ENCODE results near the gene PLD1.

PLD1 gene

DNA sequence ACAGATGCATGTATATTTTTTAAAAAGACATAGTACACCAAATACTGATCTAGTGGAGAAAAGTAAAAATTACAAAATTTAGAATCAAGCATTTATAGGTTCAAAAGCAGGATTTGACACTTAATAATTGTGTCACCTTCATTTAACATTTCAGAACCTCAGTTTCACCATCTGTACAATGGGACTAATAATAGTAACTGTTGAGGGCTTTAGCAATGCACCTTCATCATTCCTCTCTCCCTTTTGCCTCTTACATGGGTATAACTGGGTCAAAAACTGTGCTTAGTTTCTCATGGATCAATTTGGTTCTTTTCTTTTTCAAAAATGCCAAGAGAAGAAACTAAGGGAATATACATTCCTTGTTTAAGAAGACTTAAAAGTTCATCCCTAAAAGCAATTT lies 27.4 kb upstream of the PLD1 start:
- DNase-seq (ENCODE audit: low read depth in 2 of 2, low spot score in 1 of 2): no peak

- no peak for DNase-seq (ENCODE audit: low read depth in 2 of 2, low spot score in 1 of 2)
These were observed 26.6 kb upstream of the PLD1 start for GRCh38 chr3:171836855-171837254.

GRCh38 chr3:171835613-171836012 lies 25.3 kb upstream of the PLD1 start:
- no peak for DNase-seq (ENCODE audit: low read depth in 2 of 2, low spot score in 1 of 2)

DNA sequence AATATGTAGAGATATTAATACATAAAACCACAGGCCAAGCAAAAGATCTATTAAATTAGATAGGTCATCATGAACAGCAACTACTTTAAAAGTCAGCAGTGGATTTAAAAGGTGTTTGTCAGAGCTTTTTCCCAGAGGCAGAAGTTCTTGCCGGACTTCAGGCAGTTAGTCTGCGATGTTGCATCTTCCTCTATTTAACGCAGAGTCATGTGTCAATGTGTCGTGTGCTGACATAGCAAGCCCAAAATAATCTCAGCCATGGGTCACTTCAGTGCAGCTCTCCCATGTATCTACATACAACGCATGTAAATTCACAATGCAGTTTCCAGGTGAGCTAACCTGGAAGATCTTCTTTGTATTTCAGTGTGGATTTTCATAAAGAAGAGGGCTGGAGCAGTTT lies 24.8 kb upstream of the PLD1 start:
- DNase-seq (ENCODE audit: low read depth in 2 of 2, low spot score in 1 of 2): no peak

DNA sequence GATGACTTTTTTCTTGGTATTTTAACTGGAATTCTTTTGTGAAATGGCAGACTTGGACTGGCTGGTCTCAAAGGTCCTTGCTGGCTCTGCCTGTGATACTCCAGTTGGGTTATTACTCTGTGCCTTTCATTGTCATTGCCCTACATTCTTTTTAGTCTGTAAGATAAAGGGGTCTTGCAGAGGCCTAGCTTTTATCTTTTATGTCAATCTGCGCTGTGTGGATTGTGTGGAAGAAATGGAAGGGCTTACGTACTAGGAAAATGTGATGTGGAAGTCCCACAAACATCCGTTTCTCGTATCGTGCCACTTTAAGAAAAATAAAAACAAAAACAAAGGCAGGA lies 24.1 kb upstream of the PLD1 start:
- DNase-seq (ENCODE audit: low read depth in 2 of 2, low spot score in 1 of 2): no peak

DNA sequence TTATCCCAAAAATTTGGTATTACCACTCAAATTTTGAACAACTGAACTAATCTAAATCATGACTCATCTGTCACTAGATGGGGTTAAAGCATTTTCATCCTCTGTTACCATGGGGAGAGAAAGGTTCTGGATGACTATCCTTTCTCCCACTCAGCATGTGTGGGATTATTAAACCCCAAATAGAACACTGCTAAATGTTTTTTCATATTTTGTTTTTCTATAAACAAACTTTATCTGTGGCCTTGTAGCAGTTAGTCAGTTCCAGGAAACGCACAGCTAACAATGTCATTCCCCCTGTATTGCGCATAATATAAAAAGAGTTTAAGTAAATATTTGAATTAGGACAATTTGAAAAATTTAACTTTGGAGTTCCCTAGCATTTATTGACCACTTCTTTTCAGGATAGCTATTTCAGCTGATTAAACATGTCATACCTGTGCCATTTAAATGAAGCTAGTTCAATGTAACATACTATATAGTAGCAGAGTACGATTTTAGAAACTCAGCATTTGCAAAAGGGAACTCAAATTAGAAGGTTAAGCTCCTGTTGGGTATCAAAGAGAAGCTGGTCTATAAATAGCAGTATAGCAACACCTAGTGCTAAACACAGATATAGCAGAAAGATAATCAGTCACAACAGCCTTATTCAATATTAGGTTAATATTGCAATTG lies 23.6 kb upstream of the PLD1 start:
- no peak for DNase-seq (ENCODE audit: low read depth in 2 of 2, low spot score in 1 of 2)

- no peak for DNase-seq (ENCODE audit: low read depth in 2 of 2, low spot score in 1 of 2)
These were observed 22.7 kb upstream of the PLD1 start for GRCh38 chr3:171832989-171833388.

DNA sequence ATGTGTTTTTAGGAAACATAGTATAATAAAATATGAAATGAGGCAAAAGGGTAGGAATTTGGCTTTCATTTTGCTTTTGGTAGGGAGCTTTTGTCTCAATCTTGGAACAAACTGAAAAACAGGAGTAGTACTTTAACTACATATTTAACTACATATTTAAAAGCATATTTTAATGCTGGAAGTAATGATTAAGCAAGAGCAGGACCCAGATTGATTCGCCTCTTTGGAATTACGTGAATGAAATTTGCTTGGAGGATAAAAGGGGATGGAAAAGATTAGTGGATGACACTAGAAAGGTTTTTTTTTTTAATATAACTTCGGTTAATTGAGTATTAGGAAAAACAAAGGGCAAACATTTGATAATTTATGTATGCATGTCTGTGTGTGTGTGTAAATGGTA lies 21.7 kb upstream of the PLD1 start:
- no peak for DNase-seq (ENCODE audit: low read depth in 2 of 2, low spot score in 1 of 2)

- no peak for DNase-seq (ENCODE audit: low read depth in 2 of 2, low spot score in 1 of 2)
These were observed 20.2 kb upstream of the PLD1 start for GRCh38 chr3:171830518-171830875.

- DNase-seq (ENCODE audit: low read depth in 2 of 2, low spot score in 1 of 2): no peak
These were observed 19.7 kb upstream of the PLD1 start for GRCh38 chr3:171829841-171830517.

DNA sequence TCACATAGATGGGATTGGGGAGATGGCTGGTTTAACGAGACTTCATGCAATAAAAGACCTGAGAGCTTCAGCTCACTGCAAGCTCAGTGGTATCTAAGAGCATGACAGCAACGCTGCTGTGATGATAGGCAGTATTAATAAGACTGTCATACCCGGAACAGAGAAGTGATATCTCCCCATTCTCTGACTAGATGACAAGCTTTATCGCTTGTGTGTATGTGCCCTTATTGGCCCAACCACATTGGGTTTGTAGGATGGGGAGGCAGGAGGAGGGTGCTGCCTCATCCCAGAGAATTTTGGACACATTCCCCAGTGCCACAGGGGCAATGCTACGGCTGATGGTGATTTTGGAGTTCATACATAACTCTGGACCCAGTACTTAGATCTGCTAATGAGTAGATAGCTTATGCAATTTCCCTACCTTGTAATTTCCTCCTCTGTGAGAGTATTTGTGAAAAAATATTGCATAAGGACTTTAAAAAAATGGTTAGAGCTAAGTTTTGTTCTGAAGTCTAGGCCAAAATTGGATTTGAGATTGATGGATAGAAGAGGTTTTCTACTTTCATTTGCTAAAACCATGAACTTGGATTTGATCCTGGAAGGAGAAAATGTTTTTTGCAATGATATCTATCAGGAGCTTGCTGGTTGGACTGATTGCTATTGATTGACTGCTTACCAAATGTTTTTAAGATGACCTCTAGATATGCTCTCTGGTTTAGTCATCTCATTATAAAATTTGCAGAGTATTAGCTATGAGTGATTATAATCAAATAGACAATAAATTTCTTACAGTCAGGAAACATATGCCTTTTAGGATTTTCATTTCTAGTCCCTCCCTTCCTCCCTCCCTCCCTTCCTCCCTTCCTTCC lies 18.9 kb upstream of the PLD1 start:
- no peak for DNase-seq (ENCODE audit: low read depth in 2 of 2, low spot score in 1 of 2)

GRCh38 chr3:171827836-171828458 lies 17.7 kb upstream of the PLD1 start:
- no peak for DNase-seq (ENCODE audit: low read depth in 2 of 2, low spot score in 1 of 2)

- no peak for DNase-seq (ENCODE audit: low read depth in 2 of 2, low spot score in 1 of 2)
These were observed 17.1 kb upstream of the PLD1 start for GRCh38 chr3:171827385-171827784.

DNA sequence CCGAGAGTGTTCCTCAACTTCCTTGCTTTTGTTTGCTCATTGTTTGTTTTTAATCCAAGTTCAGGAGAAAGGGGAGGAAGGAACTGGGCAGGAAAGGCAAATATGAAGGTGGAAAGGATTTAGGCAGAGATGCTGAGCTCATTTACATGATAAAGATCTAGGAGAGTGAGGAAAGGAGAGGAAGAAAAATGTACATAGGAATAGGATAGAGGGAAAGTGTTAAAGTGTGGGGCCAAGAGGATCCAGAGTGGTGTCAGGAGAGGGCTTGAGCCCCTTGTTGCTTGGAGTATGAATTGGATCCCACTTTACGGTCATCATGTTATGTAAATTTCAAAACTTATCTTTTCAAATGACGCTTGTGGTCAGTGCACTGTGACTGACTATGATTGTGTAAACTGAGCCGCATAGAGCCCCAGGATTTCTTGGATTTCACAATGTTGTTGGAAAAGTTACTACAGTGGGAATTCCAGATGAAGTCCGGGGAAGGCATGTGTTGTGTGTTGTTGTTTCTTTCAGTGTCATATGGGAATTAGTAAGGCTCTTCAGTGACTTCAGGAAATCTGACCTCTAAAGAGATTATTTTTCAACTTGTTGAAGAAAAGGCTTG lies 15.0 kb upstream of the PLD1 start:
- DNase-seq (ENCODE audit: low read depth in 2 of 2, low spot score in 1 of 2): no peak

DNA sequence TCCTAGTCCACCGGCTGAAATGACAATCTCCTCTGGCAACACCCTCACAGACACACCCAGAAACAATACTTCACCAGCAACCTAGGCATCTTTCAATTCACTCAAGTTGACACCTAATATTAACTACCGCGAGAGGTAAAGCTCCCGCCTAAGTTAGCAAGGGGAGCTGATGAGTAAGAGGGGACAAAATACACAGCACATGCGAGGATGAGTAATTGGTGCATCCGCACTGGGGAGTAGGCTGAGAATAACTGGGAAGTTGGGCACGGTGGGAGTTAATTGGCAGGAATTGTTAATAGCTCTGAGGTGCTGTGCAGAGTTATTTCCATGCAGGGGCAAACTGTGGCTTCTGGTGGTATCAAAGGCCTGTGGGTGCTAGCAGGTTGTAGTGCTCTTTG lies 14.5 kb upstream of the PLD1 start:
- DNase-seq (ENCODE audit: low read depth in 2 of 2, low spot score in 1 of 2): no peak

GRCh38 chr3:171824116-171824515 lies 13.8 kb upstream of the PLD1 start:
- DNase-seq (ENCODE audit: low read depth in 2 of 2, low spot score in 1 of 2): no peak

DNA sequence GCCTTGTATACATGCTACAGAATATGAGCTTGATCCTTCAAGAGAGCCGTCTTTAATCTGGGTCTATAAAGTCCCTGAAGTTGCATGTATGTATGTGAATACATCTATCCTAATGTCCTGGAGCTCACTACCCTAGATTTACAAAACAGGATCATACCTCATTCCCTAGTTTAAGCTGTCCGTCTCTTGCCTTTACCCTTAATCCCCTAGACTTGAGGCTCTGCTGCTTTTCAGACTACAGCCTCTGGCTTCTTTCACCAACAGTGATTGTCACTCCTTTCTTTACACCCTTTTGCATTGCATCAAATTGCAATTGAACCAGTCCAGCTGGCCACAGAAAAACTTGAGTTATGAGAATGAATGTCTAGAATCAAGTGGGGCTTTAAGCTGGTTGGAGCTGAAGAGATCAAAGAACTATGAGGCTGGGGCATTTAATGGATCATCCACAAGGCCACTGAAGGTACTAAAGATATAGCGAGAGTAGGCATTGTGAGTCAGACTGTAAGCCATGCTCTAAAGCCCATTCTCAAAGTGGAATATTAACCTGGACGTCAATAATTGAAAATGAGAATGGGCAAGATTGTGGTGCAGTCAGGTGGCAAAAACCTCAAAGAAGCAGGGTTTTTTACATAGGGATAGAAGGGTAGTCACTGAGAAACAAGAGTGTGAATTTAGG lies 12.3 kb upstream of the PLD1 start:
- no peak for DNase-seq (ENCODE audit: low read depth in 2 of 2, low spot score in 1 of 2)

DNA sequence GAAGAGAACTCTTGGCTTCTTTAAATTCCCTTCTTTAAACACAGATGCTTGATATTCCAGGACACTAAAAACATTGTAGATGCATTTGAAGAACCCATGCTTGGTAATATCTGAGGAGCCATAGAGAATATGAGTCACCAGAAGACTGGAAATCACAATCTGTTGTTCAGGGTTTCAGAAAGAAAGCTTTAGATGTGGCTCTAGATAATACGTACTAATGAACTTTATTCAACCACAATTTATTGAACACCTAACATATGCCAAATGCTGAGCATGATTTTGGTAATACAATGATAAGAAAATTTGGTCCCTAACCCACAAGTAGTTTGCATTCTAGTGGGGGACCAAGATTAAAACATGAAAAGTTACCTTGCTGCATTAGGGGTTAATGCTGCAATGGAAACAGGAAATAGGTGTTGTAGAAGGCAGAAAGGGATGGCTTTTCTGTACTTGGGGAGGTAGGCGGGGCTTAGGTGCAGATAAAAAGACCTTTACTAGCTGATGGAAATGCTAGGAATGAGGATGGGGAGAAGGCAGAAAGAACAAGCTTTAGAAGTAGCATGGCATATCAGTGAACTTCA lies 11.6 kb upstream of the PLD1 start:
- no peak for DNase-seq (ENCODE audit: low read depth in 2 of 2, low spot score in 1 of 2)

- DNase-seq (ENCODE audit: low read depth in 2 of 2, low spot score in 1 of 2): no peak
These were observed 10.8 kb upstream of the PLD1 start for GRCh38 chr3:171821044-171821443.

DNA sequence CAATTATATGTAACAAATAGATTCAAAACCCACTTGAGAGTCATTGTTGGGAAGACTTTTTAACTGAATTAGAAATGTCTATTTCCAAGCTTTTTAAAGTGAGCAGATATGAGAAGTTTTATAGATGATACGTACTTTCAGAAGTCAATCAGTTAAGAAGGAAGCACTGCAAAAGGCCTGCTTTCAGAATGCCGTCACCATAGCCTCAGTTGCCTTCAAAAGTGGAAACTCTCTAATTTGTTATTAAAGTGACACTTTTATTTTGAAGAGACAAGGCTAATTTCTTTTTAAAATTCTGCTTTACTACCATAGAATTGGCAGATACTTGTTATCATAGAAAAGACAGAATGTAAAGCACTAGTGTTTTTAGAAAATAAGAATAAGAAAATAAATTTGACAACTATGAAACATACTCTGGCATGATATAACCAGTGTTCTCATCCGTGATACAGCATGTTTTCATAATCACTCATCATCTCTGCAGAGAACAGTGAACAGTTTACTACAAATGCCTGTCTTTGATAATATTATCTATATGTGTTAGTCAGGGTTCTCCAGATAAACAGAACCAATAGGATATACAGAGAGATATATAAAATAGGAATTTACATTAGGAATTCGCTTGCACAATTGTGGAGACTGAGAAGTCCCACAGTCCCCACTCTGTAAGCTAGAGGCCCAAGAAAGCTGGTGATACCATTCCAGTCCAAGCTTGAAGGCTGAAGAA lies 7.0 kb upstream of the PLD1 start:
- DNase-seq (ENCODE audit: low read depth in 2 of 2, low spot score in 1 of 2): no peak

Measured in stimulated activated CD8-positive, alpha-beta memory T cell treated with anti-CD3 and anti-CD28 coated beads, Interleukin-4, amount 100 ng/mL, for 4 hours (primary cell).